Glutamatergic neuron (in vitro differentiated cells): ENCODE data around the gene TMEM38A. TPM values are rescaled to one million over a fixed set of nuclear protein-coding genes. Genes with fewer than 3 reads are reported as not detected.
"Not testable (repeated sequence)": the region's sequence is repeated elsewhere in the genome, so short reads cannot be mapped to it uniquely, and the experiment has no call there.

ENCODE experiments used
- DNase-seq: peaks from one replicate; pipeline ENCODE4 v3.0.0; 2022
- H3K27ac Mint-ChIP-seq: one replicate; pipeline ENCODE4 v1.8.0; 2020; ENCODE audit warnings: mild to moderate bottlenecking, mixed read lengths, inconsistent platforms; ENCODE audit not compliant: unreplicated experiment
- H3K27me3 Mint-ChIP-seq: one replicate; pipeline ENCODE4 v1.8.0; 2020; ENCODE audit warnings: mild to moderate bottlenecking, moderate library complexity, mixed read lengths, inconsistent platforms; ENCODE audit not compliant: unreplicated experiment
- H3K36me3 Mint-ChIP-seq: one replicate; pipeline ENCODE4 v1.8.0; 2020; ENCODE audit warnings: mild to moderate bottlenecking, mixed read lengths, inconsistent platforms; ENCODE audit not compliant: unreplicated experiment
- H3K4me1 Mint-ChIP-seq: one replicate; pipeline ENCODE4 v1.8.0; 2020; ENCODE audit warnings: mild to moderate bottlenecking, low read depth, mixed read lengths, inconsistent platforms; ENCODE audit not compliant: unreplicated experiment
- H3K4me3 Mint-ChIP-seq: one replicate; pipeline ENCODE4 v1.8.0; 2020; ENCODE audit warnings: mild to moderate bottlenecking, mixed read lengths, inconsistent platforms; ENCODE audit not compliant: unreplicated experiment
- H3K9me3 Mint-ChIP-seq: one replicate; pipeline ENCODE4 v1.8.0; 2020; ENCODE audit warnings: mild to moderate bottlenecking, moderate library complexity, mixed read lengths, inconsistent platforms; ENCODE audit not compliant: unreplicated experiment
- total RNA-seq: library from RNA; stranded (reverse); fragmentation: NEBNext Ultra II Directional; extraction: Animal tissue kit (Norgen Biotek cat#: 25700); gene quantifications from one replicate; pipeline ENCODE4 v1.2.1, GENCODE V29; 2021; ENCODE audit not compliant: unreplicated experiment
- TF ChIP-seq, protein P1 (sequence below): fragments of 200-600 bp; sonication (generic); IDR thresholded peaks from one replicate; pipeline ENCODE4 v1.5.0; 2021; ENCODE audit not compliant: partially characterized antibody, unreplicated experiment

Gene TMEM38A
- total RNA-seq, 1 donor from 2014 or later, result 7.1 TPM

- no peaks in the 10 kb centered on the region for H3K4me1 Mint-ChIP-seq
- peaks cover 2% of the 10 kb centered on the region for H3K27me3 Mint-ChIP-seq
- no peaks in the 10 kb centered on the region for H3K36me3 Mint-ChIP-seq
- H3K9me3 Mint-ChIP-seq, result no peaks in the 10 kb centered on the region
- DNase-seq, result no peak
- TF ChIP-seq, protein P1, sequence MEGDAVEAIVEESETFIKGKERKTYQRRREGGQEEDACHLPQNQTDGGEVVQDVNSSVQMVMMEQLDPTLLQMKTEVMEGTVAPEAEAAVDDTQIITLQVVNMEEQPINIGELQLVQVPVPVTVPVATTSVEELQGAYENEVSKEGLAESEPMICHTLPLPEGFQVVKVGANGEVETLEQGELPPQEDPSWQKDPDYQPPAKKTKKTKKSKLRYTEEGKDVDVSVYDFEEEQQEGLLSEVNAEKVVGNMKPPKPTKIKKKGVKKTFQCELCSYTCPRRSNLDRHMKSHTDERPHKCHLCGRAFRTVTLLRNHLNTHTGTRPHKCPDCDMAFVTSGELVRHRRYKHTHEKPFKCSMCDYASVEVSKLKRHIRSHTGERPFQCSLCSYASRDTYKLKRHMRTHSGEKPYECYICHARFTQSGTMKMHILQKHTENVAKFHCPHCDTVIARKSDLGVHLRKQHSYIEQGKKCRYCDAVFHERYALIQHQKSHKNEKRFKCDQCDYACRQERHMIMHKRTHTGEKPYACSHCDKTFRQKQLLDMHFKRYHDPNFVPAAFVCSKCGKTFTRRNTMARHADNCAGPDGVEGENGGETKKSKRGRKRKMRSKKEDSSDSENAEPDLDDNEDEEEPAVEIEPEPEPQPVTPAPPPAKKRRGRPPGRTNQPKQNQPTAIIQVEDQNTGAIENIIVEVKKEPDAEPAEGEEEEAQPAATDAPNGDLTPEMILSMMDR, result no peak
- no peak overlapping the region for H3K27ac Mint-ChIP-seq
- no peak overlapping the region for H3K4me3 Mint-ChIP-seq
Observed at GRCh38 chr19:16715611-16716010, 54.7 kb downstream of the TMEM38A start.

DNA sequence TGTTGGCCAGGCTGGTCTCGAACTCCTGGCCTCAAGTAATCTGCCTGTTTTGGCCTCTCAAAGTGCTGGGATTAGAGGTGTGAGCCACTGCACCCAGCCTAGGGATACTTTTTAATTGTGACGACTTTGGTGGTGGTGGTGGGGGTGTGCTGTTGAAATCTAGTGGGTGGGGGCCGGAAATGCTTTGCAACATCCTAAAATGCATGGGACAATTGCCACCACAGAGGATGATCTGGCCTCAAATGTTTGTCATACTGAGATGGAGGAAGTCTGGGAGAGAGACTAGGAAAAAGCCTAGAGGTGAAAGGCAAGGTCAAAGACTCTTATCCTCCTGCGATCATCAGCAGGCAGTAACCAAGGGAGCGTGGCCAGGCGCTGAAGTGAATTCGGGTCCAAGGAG is 60.1 kb downstream of the TMEM38A start:
- H3K27me3 Mint-ChIP-seq, result peaks cover 2% of the 10 kb centered on the region
- no peak overlapping the region for H3K27ac Mint-ChIP-seq
- DNase-seq, result no peak
- H3K4me3 Mint-ChIP-seq, result no peak overlapping the region
- H3K36me3 Mint-ChIP-seq, result no peaks in the 10 kb centered on the region
- TF ChIP-seq, protein P1, result no peak
- no peaks in the 10 kb centered on the region for H3K4me1 Mint-ChIP-seq
- H3K9me3 Mint-ChIP-seq, result peaks cover 8% of the 10 kb centered on the region

- Mint-ChIP-seq H3K9me3 (peaks cover 8% of the 10 kb centered on the region), H3K27me3 (peaks cover 2% of the 10 kb centered on the region), H3K4me3 (no peak overlapping the region), H3K27ac (no peak overlapping the region), H3K36me3 (no peaks in the 10 kb centered on the region), H3K4me1 (no peaks in the 10 kb centered on the region)
- TF ChIP-seq, protein P1, result no peak
- DNase-seq, result no peak
Observed at GRCh38 chr19:16722591-16722990, 61.7 kb downstream of the TMEM38A start.

- Mint-ChIP-seq H3K36me3 (no peaks in the 10 kb centered on the region), H3K9me3 (peaks cover 8% of the 10 kb centered on the region), H3K27me3 (peaks cover 2% of the 10 kb centered on the region), H3K4me1 (no peaks in the 10 kb centered on the region), H3K27ac (no peak overlapping the region), H3K4me3 (no peak overlapping the region)
- no peak for DNase-seq
- TF ChIP-seq, protein P1, result no peak
Observed at GRCh38 chr19:16726916-16727315, 66.0 kb downstream of the TMEM38A start.

- DNase-seq, H3K27ac Mint-ChIP-seq, H3K36me3 Mint-ChIP-seq, H3K4me3 Mint-ChIP-seq, H3K9me3 Mint-ChIP-seq, H3K4me1 Mint-ChIP-seq, H3K27me3 Mint-ChIP-seq: not testable (repeated sequence)
Observed at GRCh38 chr19:16735650-16736266, 74.8 kb downstream of the TMEM38A start.
